Measurements from ENCODE around the gene DPYD. TPM values are rescaled to one million over a fixed set of nuclear protein-coding genes. Genes with fewer than 3 reads are reported as not detected.

DPYD gene
- total RNA-seq, 2 donors from 2014 or later = 9.2 to 17.5 TPM

GRCh38 chr1:97507863-97508262 is 413.0 kb downstream of the DPYD start:
- Mint-ChIP-seq H3K4me1 (peaks cover 14% of the 10 kb centered on the region), H3K27me3 (ENCODE audit: insufficient read depth) (no peaks in the 10 kb centered on the region), H3K36me3 (ENCODE audit: low read depth) (no peaks in the 10 kb centered on the region), H3K9me3 (no peaks in the 10 kb centered on the region), H3K4me3 (no peak overlapping the region), H3K27ac (no peak overlapping the region)
- Histone ChIP-seq H3K27me3 (ENCODE audit: control insufficient read depth, insufficient read depth, low read length, poor library complexity, severe bottlenecking) (no peaks in the 10 kb centered on the region), H3K36me3 (ENCODE audit: control insufficient read depth, insufficient read depth, low read length) (no peaks in the 10 kb centered on the region), H3K9ac (ENCODE audit: extremely low read depth, low read length, poor library complexity, severe bottlenecking) (no peak overlapping the region), H3K9me3 (ENCODE audit: control insufficient read depth, low read length) (no peaks in the 10 kb centered on the region), H3K27ac (ENCODE audit: low read depth, low read length) (no peak overlapping the region), H3K4me1 (ENCODE audit: control insufficient read depth, insufficient read depth, low read length) (no peaks in the 10 kb centered on the region), H3K4me3 (ENCODE audit: low read length) (no peak overlapping the region)
- no peak for DNase-seq
- TF ChIP-seq CTCF (conservative IDR thresholded peaks at IDR 0.05) = no peak
- WGBS, 2 experiments (ENCODE audit: insufficient coverage in 1 of 2, insufficient read length in 1 of 2) = 100% methylated on average over 1 of the region's 1 CpG

GRCh38 chr1:97506368-97506767 is 414.5 kb downstream of the DPYD start:
- peaks cover 2% of the 10 kb centered on the region for H3K4me1 ChIP-seq (ENCODE audit: control insufficient read depth, insufficient read depth, low read length)
- H3K27me3 ChIP-seq (ENCODE audit: control insufficient read depth, insufficient read depth, low read length, poor library complexity, severe bottlenecking) = no peaks in the 10 kb centered on the region
- H3K9ac ChIP-seq (ENCODE audit: extremely low read depth, low read length, poor library complexity, severe bottlenecking) = no peak overlapping the region
- H3K4me3 Mint-ChIP-seq = no peak overlapping the region
- no peak for DNase-seq
- peaks cover 16% of the 10 kb centered on the region for H3K4me1 Mint-ChIP-seq
- no peaks in the 10 kb centered on the region for H3K36me3 ChIP-seq (ENCODE audit: control insufficient read depth, insufficient read depth, low read length)
- H3K36me3 Mint-ChIP-seq (ENCODE audit: low read depth) = no peaks in the 10 kb centered on the region
- TF ChIP-seq CTCF (conservative IDR thresholded peaks at IDR 0.05) = no peak
- no peaks in the 10 kb centered on the region for H3K9me3 ChIP-seq (ENCODE audit: control insufficient read depth, low read length)
- H3K27ac ChIP-seq (ENCODE audit: low read depth, low read length) = no peak overlapping the region
- H3K27me3 Mint-ChIP-seq (ENCODE audit: insufficient read depth) = no peaks in the 10 kb centered on the region
- no peak overlapping the region for H3K27ac Mint-ChIP-seq
- H3K4me3 ChIP-seq (ENCODE audit: low read length) = no peak overlapping the region
- H3K9me3 Mint-ChIP-seq = no peaks in the 10 kb centered on the region
- WGBS, 2 experiments (ENCODE audit: insufficient coverage in 1 of 2, insufficient read length in 1 of 2) = 90% methylated on average over 1 of the region's 1 CpG; no CpG with 5 or more reads in 1 of the 2 experiments

GRCh38 chr1:97505816-97506215 is 415.0 kb downstream of the DPYD start:
- no peak for DNase-seq
- Histone ChIP-seq H3K4me1 (ENCODE audit: control insufficient read depth, insufficient read depth, low read length) (peaks cover 7% of the 10 kb centered on the region), H3K36me3 (ENCODE audit: control insufficient read depth, insufficient read depth, low read length) (no peaks in the 10 kb centered on the region), H3K27ac (ENCODE audit: low read depth, low read length) (no peak overlapping the region), H3K9ac (ENCODE audit: extremely low read depth, low read length, poor library complexity, severe bottlenecking) (no peak overlapping the region), H3K27me3 (ENCODE audit: control insufficient read depth, insufficient read depth, low read length, poor library complexity, severe bottlenecking) (no peaks in the 10 kb centered on the region), H3K9me3 (ENCODE audit: control insufficient read depth, low read length) (no peaks in the 10 kb centered on the region), H3K4me3 (ENCODE audit: low read length) (no peak overlapping the region)
- no peak overlapping the region for H3K27ac Mint-ChIP-seq
- peaks cover 16% of the 10 kb centered on the region for H3K4me1 Mint-ChIP-seq
- no peak for TF ChIP-seq CTCF (conservative IDR thresholded peaks at IDR 0.05)
- H3K27me3 Mint-ChIP-seq (ENCODE audit: insufficient read depth) = no peaks in the 10 kb centered on the region
- H3K36me3 Mint-ChIP-seq (ENCODE audit: low read depth) = no peaks in the 10 kb centered on the region
- no peaks in the 10 kb centered on the region for H3K9me3 Mint-ChIP-seq
- WGBS, 2 experiments (ENCODE audit: insufficient coverage in 1 of 2, insufficient read length in 1 of 2) = 100% methylated on average over 1 of the region's 1 CpG; no CpG with 5 or more reads in 1 of the 2 experiments
- no peak overlapping the region for H3K4me3 Mint-ChIP-seq

Measured in endodermal cell (in vitro differentiated cells).